OCI-LY7 (cell line): Measurements from ENCODE around the gene CSTPP1.

Experiments
- EZH2phosphoT487 ChIP-seq: fragments of 200-600 bp; sonication (generic); IDR thresholded peaks from 2 replicates; pipeline ENCODE4 v1.6.1; 2018; ENCODE audit warnings: low read depth, borderline replicate concordance, mild to moderate bottlenecking, mixed run types, antibody characterized with exemption, low read length, moderate library complexity, mixed read lengths
- TF ChIP-seq, protein P1 (sequence below): fragments of 200-600 bp; sonication (generic); conservative IDR thresholded peaks from 2 replicates; pipeline ENCODE4 v1.5.1; 2014; ENCODE audit warnings: mild to moderate bottlenecking, antibody characterized with exemption, low read length, moderate library complexity, mixed read lengths

GRCh38 chr11:47000033-47000432, 63.5 kb downstream of the CSTPP1 start:
- TF ChIP-seq, protein P1, sequence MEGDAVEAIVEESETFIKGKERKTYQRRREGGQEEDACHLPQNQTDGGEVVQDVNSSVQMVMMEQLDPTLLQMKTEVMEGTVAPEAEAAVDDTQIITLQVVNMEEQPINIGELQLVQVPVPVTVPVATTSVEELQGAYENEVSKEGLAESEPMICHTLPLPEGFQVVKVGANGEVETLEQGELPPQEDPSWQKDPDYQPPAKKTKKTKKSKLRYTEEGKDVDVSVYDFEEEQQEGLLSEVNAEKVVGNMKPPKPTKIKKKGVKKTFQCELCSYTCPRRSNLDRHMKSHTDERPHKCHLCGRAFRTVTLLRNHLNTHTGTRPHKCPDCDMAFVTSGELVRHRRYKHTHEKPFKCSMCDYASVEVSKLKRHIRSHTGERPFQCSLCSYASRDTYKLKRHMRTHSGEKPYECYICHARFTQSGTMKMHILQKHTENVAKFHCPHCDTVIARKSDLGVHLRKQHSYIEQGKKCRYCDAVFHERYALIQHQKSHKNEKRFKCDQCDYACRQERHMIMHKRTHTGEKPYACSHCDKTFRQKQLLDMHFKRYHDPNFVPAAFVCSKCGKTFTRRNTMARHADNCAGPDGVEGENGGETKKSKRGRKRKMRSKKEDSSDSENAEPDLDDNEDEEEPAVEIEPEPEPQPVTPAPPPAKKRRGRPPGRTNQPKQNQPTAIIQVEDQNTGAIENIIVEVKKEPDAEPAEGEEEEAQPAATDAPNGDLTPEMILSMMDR: no peak
- TF ChIP-seq EZH2phosphoT487: no peak
